ENCODE results near the gene C3orf80. TPM values are rescaled to one million over a fixed set of nuclear protein-coding genes. Genes with fewer than 3 reads are reported as not detected.

Gene C3orf80
- total RNA-seq, 6 experiments from 2014 or later: 0.26 to 0.95 (median 0.47) TPM

DNA sequence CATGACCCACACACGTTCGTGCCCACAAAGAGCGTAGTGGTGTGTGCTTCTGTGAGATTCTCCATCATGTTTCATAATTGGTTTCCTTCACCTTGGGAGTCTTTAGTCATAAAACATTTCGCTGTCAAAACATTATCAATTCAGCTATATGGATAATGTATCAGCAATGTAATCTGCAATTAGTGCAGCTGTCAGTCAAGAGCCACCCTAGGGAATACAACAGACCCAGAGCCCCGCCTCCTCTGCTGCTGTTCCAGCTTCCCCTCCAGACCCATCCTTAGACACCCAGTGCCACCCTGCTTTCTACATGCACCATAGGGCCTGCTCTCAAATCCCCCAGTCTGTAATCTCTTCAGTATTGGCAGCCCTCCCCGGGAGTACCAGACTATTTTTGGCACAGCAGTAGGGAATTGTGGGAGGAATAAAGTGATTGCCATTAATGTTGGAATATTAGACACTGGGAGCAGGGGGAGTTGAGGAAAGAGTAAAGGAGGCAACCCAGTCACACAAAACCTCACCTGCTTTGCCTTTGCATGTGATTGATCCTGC is 31.5 kb upstream of the C3orf80 start:
- no peaks in the 10 kb centered on the region for H3K4me1 Mint-ChIP-seq (ENCODE audit: low read depth)
- H3K4me3 Mint-ChIP-seq: no peak overlapping the region
- H3K27me3 Mint-ChIP-seq (ENCODE audit: insufficient read depth): peaks cover 1% of the 10 kb centered on the region; the same call in 1 of the 2 replicates
- H3K27ac Mint-ChIP-seq: no peak overlapping the region
- H3K9me3 Mint-ChIP-seq: no peaks in the 10 kb centered on the region
- no peaks in the 10 kb centered on the region for H3K36me3 Mint-ChIP-seq (ENCODE audit: low read depth)
- TF ChIP-seq CTCF (IDR thresholded peaks at IDR 0.05): no peak
- no peak for DNase-seq

- Mint-ChIP-seq H3K4me3 (no peak overlapping the region), H3K27ac (no peak overlapping the region), H3K4me1 (ENCODE audit: low read depth) (no peaks in the 10 kb centered on the region), H3K9me3 (no peaks in the 10 kb centered on the region), H3K36me3 (ENCODE audit: low read depth) (no peaks in the 10 kb centered on the region), H3K27me3 (ENCODE audit: insufficient read depth) (peaks cover 1% of the 10 kb centered on the region; the same call in 1 of the 2 replicates)
- no peak for DNase-seq
- TF ChIP-seq CTCF (IDR thresholded peaks at IDR 0.05): no peak
These were observed 30.8 kb upstream of the C3orf80 start for GRCh38 chr3:160194438-160194837.

DNA sequence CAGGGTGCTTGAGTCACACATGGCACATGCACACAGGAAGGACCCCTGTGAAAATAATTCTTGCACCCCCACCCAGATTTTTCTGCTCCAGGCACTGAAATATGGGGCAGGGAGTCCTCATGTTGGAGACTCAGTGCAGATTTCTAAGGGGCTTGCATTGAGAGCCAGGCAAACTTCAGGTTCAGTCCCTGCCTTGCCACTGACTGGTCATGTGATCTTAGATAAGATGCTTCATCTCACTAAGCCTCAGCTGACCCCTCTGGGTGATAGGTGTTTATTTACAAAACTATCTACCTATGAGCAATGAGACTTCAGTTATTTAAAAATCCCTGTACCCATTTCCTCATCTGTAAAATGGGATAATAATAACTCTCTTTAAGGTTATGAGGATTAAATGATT is 30.1 kb upstream of the C3orf80 start:
- Mint-ChIP-seq H3K9me3 (no peaks in the 10 kb centered on the region), H3K4me3 (no peak overlapping the region), H3K27ac (no peak overlapping the region), H3K4me1 (ENCODE audit: low read depth) (no peaks in the 10 kb centered on the region), H3K36me3 (ENCODE audit: low read depth) (no peaks in the 10 kb centered on the region), H3K27me3 (ENCODE audit: insufficient read depth) (peaks cover 1% of the 10 kb centered on the region; the same call in 1 of the 2 replicates)
- TF ChIP-seq CTCF (IDR thresholded peaks at IDR 0.05): no peak
- DNase-seq: no peak

DNA sequence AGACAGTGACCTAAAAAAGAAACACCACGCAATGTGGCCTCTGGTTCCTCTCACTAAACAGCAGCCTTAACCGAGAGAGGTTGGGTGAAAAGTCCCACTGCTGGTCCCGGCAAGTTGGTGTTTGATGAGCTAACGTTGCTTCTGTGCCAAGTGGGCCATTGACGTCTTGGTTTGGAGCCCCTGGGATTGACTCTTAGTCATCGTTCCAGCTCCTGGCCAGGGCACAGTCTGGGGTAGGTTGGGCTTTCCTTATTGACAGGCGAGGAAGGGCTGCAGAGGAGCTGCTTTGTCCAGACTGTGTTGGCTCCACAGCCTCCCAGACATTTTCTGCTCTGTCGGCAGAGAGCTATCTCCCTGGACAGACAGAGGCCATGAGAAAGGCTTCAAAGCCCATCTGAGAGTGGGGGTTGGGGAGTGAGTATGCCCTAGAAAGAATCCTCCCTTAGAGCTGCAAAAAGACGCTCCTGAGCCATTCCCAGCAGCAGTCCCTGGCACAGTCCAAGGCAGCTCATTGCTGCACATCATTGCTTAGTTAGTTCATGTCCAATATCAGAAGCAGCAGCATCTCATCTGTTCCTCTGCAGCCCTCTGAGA is 28.6 kb upstream of the C3orf80 start:
- no peaks in the 10 kb centered on the region for H3K9me3 Mint-ChIP-seq
- H3K36me3 Mint-ChIP-seq (ENCODE audit: low read depth): no peaks in the 10 kb centered on the region
- H3K27me3 Mint-ChIP-seq (ENCODE audit: insufficient read depth): peaks cover 1% of the 10 kb centered on the region
- DNase-seq: no peak
- no peak overlapping the region for H3K27ac Mint-ChIP-seq
- no peak overlapping the region for H3K4me3 Mint-ChIP-seq
- H3K4me1 Mint-ChIP-seq (ENCODE audit: low read depth): no peaks in the 10 kb centered on the region
- TF ChIP-seq CTCF (IDR thresholded peaks at IDR 0.05): no peak

- no peak for TF ChIP-seq CTCF (IDR thresholded peaks at IDR 0.05)
- Mint-ChIP-seq H3K36me3 (ENCODE audit: low read depth) (no peaks in the 10 kb centered on the region), H3K27ac (no peak overlapping the region), H3K4me3 (no peak overlapping the region), H3K9me3 (no peaks in the 10 kb centered on the region), H3K4me1 (ENCODE audit: low read depth) (no peaks in the 10 kb centered on the region), H3K27me3 (ENCODE audit: insufficient read depth) (peaks cover 1% of the 10 kb centered on the region)
- no peak for DNase-seq
These were observed 26.1 kb upstream of the C3orf80 start for GRCh38 chr3:160199108-160199507.
